HepG2 (cell line): ENCODE measurements around the gene RPL23. TPM values are rescaled to one million over a fixed set of nuclear protein-coding genes. Genes with fewer than 3 reads are reported as not detected.

Experiments used
- ATAC-seq: fragments of 200-7000 bp; cut with Tn5 transposase; 3 replicates; pipeline ENCODE4 v1.9.1; 2020; ENCODE audit warnings: mild to moderate bottlenecking, moderate library complexity
- BruUV-seq: library from RNA; stranded (reverse); fragments of 400-500 nt; replicated peaks from 2 replicates; lab custom pipeline; 2021; lab: Mats Ljungman, UMichigan
- CTCF ChIA-PET: fragments of 300-600 bp; formaldehyde crosslinking; extraction: SDS; loops from one replicate; lab custom pipeline; 2021; ENCODE audit warnings: low total read pairs, inconsistent platforms, low intra/inter-chr PET ratio; lab: Yijun Ruan, JAX
- POLR2A ChIA-PET: fragments of 350-600 bp; sonication (Branson Sonifier 250); formaldehyde crosslinking; loops from one replicate; lab custom pipeline; 2020; ENCODE audit warnings: antibody characterized with exemption, inconsistent platforms; lab: Yijun Ruan, JAX
- DNase-seq: peaks from one replicate; pipeline ENCODE4 v3.0.0-alpha.2; 2015; ENCODE audit warnings: low spot score
- FAIRE-seq: peaks from 3 replicates; lab custom pipeline; 2011; peaks lifted over from hg19 to GRCh38; lab: Jason Lieb, UNC
- H2AFZ ChIP-seq: one replicate; pipeline ENCODE4 v1.6.1; 2011; ENCODE audit warnings: low read length, inconsistent platforms
- H3K27ac ChIP-seq: fragments of 300-600 bp; 3 replicates; pipeline ENCODE4 v1.8.0; 2011; ENCODE audit warnings: mixed run types, mild to moderate bottlenecking, mixed read lengths, low read length, inconsistent platforms; ENCODE audit not compliant: insufficient read depth; ENCODE audit errors: extremely low read length
- H3K27me3 ChIP-seq, 2 experiments: fragments of 200-600 bp in 1 of 2; 2 replicates in 1 of 2; 3 replicates in 1 of 2; pipeline versions ENCODE4 v1.6.0 to v1.8.0; 2011; ENCODE audit warnings: low read length in 2 of 2, mild to moderate bottlenecking in 2 of 2, moderate library complexity in 2 of 2, inconsistent platforms in 1 of 2; ENCODE audit not compliant: insufficient read depth in 2 of 2, control insufficient read depth in 1 of 2
- H3K36me3 ChIP-seq, 2 experiments: fragments of 200-600 bp in 1 of 2; replicated peaks in 1 of 2; 2 replicates in 1 of 2; 3 replicates in 1 of 2; pipeline versions ENCODE4 v1.5.1 to v1.8.0; 2011; ENCODE audit warnings: low read length in 2 of 2, inconsistent platforms in 1 of 2; ENCODE audit not compliant: insufficient read depth in 2 of 2, control insufficient read depth in 1 of 2
- H3K4me1 ChIP-seq: 2 replicates; pipeline ENCODE4 v1.5.1; 2012; ENCODE audit warnings: low read length, inconsistent platforms; ENCODE audit not compliant: insufficient read depth
- H3K4me2 ChIP-seq: 2 replicates; pipeline ENCODE4 v1.6.0; 2011; ENCODE audit warnings: low read depth, low read length, inconsistent platforms
- H3K4me3 ChIP-seq, 3 experiments: fragments of 200-600 bp in 1 of 3; sonication (generic), shearing (Covaris generic) in 1 of 3; replicated peaks in 1 of 3; 2 replicates each; pipeline ENCODE4 v1.5.1; 2011 to 2016; ENCODE audit warnings: low read length in 3 of 3, inconsistent platforms in 2 of 3, low read depth in 2 of 3, mild to moderate bottlenecking in 2 of 3, control low read depth in 1 of 3, mixed read lengths in 1 of 3; ENCODE audit not compliant: insufficient read depth in 1 of 3
- H3K79me2 ChIP-seq: one replicate; pipeline ENCODE4 v1.6.1; 2011; ENCODE audit warnings: low read length, inconsistent platforms; ENCODE audit not compliant: insufficient read depth
- H3K9ac ChIP-seq: 2 replicates; pipeline ENCODE4 v1.6.0; 2011; ENCODE audit warnings: mild to moderate bottlenecking, low read depth, low read length, inconsistent platforms; ENCODE audit not compliant: insufficient read depth
- H3K9me3 ChIP-seq: 2 replicates; pipeline ENCODE4 v1.5.1; 2012; ENCODE audit warnings: mild to moderate bottlenecking, low read length
- H4K20me1 ChIP-seq: 2 replicates; pipeline ENCODE4 v1.6.0; 2011; ENCODE audit warnings: inconsistent platforms, mild to moderate bottlenecking, low read length, moderate library complexity; ENCODE audit not compliant: insufficient read depth
- ELF1 ChIP-seq: sonication (generic); formaldehyde crosslinking; IDR thresholded peaks from 2 replicates; pipeline ENCODE4 v1.4.0; 2020; ENCODE audit warnings: missing genetic modification reagents
- MBNL3 ChIP-seq: fragments of 250-450 bp; sonication (Bioruptor Pico); conservative IDR thresholded peaks from 2 replicates; pipeline ENCODE4 v1.8.0; 2022; ENCODE audit warnings: mild to moderate bottlenecking, inconsistent platforms
- MED8 ChIP-seq: sonication (generic); formaldehyde crosslinking; IDR thresholded peaks from 2 replicates; pipeline ENCODE4 v1.8.1; 2023; ENCODE audit warnings: mild to moderate bottlenecking, missing genetic modification reagents; ENCODE audit not compliant: insufficient replicate concordance
- NR2F1 ChIP-seq, 2 experiments: fragments of 450-650 bp in 1 of 2; formaldehyde crosslinking in 1 of 2; IDR thresholded peaks; 2 replicates each; pipeline versions ENCODE4 v1.5.0 to v1.6.1; 2016 to 2020; ENCODE audit warnings: mild to moderate bottlenecking in 1 of 2, missing compliant biosample characterization in 1 of 2, missing genetic modification reagents in 1 of 2, moderate library complexity in 1 of 2
- REPIN1 ChIP-seq: sonication (generic); formaldehyde crosslinking; IDR thresholded peaks from 2 replicates; pipeline ENCODE4 v1.8.0; 2022; ENCODE audit warnings: missing genetic modification reagents, low read depth, mild to moderate bottlenecking, borderline replicate concordance
- SKI ChIP-seq: fragments of 450-650 bp; IDR thresholded peaks from one replicate; pipeline ENCODE4 v1.6.1; 2018; ENCODE audit warnings: mild to moderate bottlenecking; ENCODE audit not compliant: partially characterized antibody
- ZNF367 ChIP-seq: sonication (generic); formaldehyde crosslinking; IDR thresholded peaks from 2 replicates; pipeline ENCODE4 v1.4.0; 2020; ENCODE audit warnings: missing genetic modification reagents, borderline replicate concordance
- ZNF546 ChIP-seq: sonication (generic); formaldehyde crosslinking; conservative IDR thresholded peaks from 2 replicates; pipeline ENCODE4 v1.8.1; 2023; ENCODE audit warnings: mild to moderate bottlenecking, missing genetic modification reagents
- WGBS: methylation state at CpG from one replicate; pipeline ENCODE4 v1.1.6; 2017; ENCODE audit warnings: low lambda C conversion rate; 5-methylcytosine and 5-hydroxymethylcytosine counted together
- in situ Hi-C: cut with HindIII; loops from 2 replicates; pipeline ENCODE4 v1.10.0; 2017; ENCODE audit warnings: low pct_unique_long_range_greater_than_20kb; ENCODE audit not compliant: extremely low pct_ligation_motif_present
- intact Hi-C: fragments of 100-400 bp; cut with micrococcal nuclease; formaldehyde crosslinking; loops from one replicate; pipeline ENCODE4 v1.10.0; 2022; ENCODE audit not compliant: unreplicated experiment
- polyA plus RNA-seq, 8 experiments: library from polyadenylated mRNA; depleted of rRNA in 3 of 8; stranded (reverse) in 7 of 8; unstranded in 1 of 8; fragments of >200 nt; fragmentation: Illumina TruSeq in 4 of 8; extraction: Trizol in 4 of 8; gene quantifications; 2 replicates each; pipeline versions ENCODE4 v1.2.1 to v1.2.3, GENCODE V29; 2011 to 2016; ENCODE audit warnings: low read depth in 4 of 8, missing spikeins in 1 of 8, mixed read lengths in 1 of 8; ENCODE audit not compliant: insufficient read depth in 1 of 8
- total RNA-seq, 5 experiments: library from RNA; depleted of rRNA; stranded (reverse); fragments of >200 nt; fragmentation: Illumina TruSeq; extraction: Trizol; gene quantifications; 2 replicates each; pipeline ENCODE4 v1.2.3, GENCODE V29; 2016; ENCODE audit warnings: low read depth in 1 of 5
- TF ChIP-seq, protein P1 (sequence below): sonication (generic); formaldehyde crosslinking; IDR thresholded peaks from 2 replicates; pipeline ENCODE4 v1.4.0; 2020; ENCODE audit warnings: missing genetic modification reagents, borderline replicate concordance
- TF ChIP-seq, protein P2 (sequence below): IDR thresholded peaks from 2 replicates; pipeline ENCODE4 v1.6.1; 2016; ENCODE audit warnings: missing biosample characterization, missing genetic modification reagents, low read depth
- TF ChIP-seq, protein P3 (sequence below): sonication (generic); formaldehyde crosslinking; IDR thresholded peaks from 2 replicates; pipeline ENCODE4 v1.4.0; 2020; ENCODE audit warnings: mild to moderate bottlenecking, missing genetic modification reagents
- TF ChIP-seq, protein P4 (sequence below): sonication (generic); formaldehyde crosslinking; IDR thresholded peaks from 2 replicates; pipeline ENCODE4 v1.5.0; 2020; ENCODE audit warnings: missing genetic modification reagents
- TF ChIP-seq, protein P5 (sequence below): sonication (generic); formaldehyde crosslinking; IDR thresholded peaks from 2 replicates; pipeline ENCODE4 v1.9.0; 2022; ENCODE audit warnings: low read depth, missing genetic modification reagents

Gene RPL23
- total and polyA plus RNA-seq, 2 of the 13 experiments (the other 11 are each of a cell fraction or from before 2014, with no cell fraction given) = 2,790 to 4,860 TPM

DNA sequence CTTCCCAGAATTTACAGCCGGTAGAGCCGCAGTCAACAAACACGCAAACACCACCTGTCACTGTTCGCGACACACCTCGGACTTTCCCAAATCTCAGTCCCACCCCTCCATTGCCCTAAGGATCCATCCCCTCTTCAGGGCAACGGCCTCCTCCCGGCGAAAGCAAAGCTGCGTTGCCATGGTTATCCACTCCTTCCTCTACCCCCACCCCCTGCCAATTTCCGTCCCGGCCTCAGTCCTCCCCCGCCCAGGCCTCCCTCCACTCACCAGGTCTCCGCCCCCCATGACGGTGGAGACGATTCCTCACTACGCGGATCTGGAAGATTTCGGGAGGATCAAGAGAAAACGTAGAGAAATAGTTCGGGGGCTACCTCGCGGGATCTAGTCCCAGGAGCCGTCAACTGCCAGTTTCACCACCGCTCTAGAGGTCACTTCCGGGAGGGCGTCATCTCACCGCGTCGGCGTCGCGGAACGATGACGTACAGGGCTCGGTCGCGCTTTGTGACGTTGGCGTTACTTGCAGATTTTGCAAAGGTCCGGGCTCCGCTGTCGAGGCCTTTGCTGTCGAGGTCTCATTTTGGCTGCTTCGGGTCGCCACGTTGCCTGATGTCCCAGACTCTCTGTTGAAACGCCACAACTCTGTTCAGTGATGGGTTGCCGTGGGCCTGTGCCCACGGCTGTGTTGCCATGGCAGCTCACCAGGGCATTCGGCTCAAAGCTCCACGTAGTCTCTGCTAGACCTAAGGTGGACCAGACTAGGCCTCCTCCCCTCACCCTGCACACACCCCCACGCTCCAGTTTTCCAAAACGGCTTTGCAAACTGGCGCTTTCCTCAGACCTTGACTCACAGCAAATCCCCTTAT lies 28.4 kb downstream of the RPL23 start, which contains the start of gene CWC25:
Gene CWC25 (minus strand): TSS at position 423 of the 863 bp plus-strand sequence. CDS start 138 bp downstream, at position 285.
- peak within 1 kb of the TSS; percentile 91 to 100 (median 93) for H3K4me3 ChIP-seq
- peak; percentile 84 for ATAC-seq
- peak; percentile 93 for DNase-seq
- under 1% methylated on average over 46 of the region's 55 CpGs for WGBS
- TSS peak; percentile 78 for BruUV-seq
- H2AFZ ChIP-seq = peak within 1 kb of the TSS; percentile 22
- no peaks in the 10 kb centered on the region for H3K9me3 ChIP-seq
- peak within 1 kb of the TSS; percentile 95 for H3K4me2 ChIP-seq
- FAIRE-seq = no peak
- peaks cover 24% of the 10 kb centered on the region for H3K79me2 ChIP-seq
- H3K27me3 ChIP-seq = peaks cover 0 to 4% of the 10 kb centered on the region in 2 experiments; a peak in 1 of 5 replicates
- POLR2A ChIA-PET = interaction anchor here (0.7 to 5.0 kb wide), 15 partner anchors 9 to 375 kb away, joined by 3 to 50 read pairs (median 5); partner anchors contain the start of genes LASP1, PIP4K2B, PSMB3 and RPL19
- H3K36me3 ChIP-seq = peaks cover 10 to 14% of the 10 kb centered on the region in 2 experiments
- in situ Hi-C loops (no loop called here), intact Hi-C loops (loop anchor here (1.0 kb wide), 2 partner anchors 28 to 40 kb away; partner anchors contain the start of gene RPL23)
- peaks cover 21% of the 10 kb centered on the region for H3K4me1 ChIP-seq
- H3K27ac ChIP-seq = peak within 1 kb of the TSS; percentile 98
- H3K9ac ChIP-seq = peak within 1 kb of the TSS; percentile 99
- CTCF ChIA-PET = no interaction called here
- H4K20me1 ChIP-seq = no peaks in the 10 kb centered on the region
- TF ChIP-seq, protein P1, sequence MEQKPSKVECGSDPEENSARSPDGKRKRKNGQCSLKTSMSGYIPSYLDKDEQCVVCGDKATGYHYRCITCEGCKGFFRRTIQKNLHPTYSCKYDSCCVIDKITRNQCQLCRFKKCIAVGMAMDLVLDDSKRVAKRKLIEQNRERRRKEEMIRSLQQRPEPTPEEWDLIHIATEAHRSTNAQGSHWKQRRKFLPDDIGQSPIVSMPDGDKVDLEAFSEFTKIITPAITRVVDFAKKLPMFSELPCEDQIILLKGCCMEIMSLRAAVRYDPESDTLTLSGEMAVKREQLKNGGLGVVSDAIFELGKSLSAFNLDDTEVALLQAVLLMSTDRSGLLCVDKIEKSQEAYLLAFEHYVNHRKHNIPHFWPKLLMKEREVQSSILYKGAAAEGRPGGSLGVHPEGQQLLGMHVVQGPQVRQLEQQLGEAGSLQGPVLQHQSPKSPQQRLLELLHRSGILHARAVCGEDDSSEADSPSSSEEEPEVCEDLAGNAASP (CRISPR knock-in tag) = peak; percentile 73
- TF ChIP-seq NR2F1 (CRISPR knock-in tag; IDR thresholded peaks at IDR 0.05) = no peak
- TF ChIP-seq ZNF546 (CRISPR knock-in tag) = peak; percentile 38; the same call in 1 of the 2 replicates
- peak; percentile 100 for TF ChIP-seq ELF1 (CRISPR knock-in tag)
- no peak for TF ChIP-seq ZNF367 (CRISPR knock-in tag)
- TF ChIP-seq REPIN1 (CRISPR knock-in tag) = peak; percentile 97
- no peak for TF ChIP-seq MBNL3
- TF ChIP-seq, protein P2, sequence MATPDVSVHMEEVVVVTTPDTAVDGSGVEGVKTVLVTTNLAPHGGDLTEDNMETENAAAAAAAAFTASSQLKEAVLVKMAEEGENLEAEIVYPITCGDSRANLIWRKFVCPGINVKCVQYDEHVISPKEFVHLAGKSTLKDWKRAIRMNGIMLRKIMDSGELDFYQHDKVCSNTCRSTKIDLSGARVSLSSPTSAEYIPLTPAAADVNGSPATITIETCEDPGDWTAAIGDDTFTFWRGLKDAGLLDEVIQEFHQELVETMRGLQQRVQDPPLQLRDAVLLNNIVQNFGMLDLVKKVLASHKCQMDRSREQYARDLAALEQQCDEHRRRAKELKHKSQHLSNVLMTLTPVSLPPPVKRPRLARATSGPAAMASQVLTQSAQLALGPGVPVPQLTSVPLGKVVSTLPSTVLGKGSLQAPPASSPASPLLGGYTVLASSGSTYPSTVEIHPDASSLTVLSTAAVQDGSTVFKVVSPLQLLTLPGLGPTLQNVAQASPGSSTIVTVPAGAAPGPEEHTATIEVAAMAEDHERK = peak; percentile 81
- peak; percentile 81 for TF ChIP-seq MED8
- TF ChIP-seq, protein P3, sequence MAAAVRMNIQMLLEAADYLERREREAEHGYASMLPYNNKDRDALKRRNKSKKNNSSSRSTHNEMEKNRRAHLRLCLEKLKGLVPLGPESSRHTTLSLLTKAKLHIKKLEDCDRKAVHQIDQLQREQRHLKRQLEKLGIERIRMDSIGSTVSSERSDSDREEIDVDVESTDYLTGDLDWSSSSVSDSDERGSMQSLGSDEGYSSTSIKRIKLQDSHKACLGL = peak; percentile 90
- TF ChIP-seq, protein P4, sequence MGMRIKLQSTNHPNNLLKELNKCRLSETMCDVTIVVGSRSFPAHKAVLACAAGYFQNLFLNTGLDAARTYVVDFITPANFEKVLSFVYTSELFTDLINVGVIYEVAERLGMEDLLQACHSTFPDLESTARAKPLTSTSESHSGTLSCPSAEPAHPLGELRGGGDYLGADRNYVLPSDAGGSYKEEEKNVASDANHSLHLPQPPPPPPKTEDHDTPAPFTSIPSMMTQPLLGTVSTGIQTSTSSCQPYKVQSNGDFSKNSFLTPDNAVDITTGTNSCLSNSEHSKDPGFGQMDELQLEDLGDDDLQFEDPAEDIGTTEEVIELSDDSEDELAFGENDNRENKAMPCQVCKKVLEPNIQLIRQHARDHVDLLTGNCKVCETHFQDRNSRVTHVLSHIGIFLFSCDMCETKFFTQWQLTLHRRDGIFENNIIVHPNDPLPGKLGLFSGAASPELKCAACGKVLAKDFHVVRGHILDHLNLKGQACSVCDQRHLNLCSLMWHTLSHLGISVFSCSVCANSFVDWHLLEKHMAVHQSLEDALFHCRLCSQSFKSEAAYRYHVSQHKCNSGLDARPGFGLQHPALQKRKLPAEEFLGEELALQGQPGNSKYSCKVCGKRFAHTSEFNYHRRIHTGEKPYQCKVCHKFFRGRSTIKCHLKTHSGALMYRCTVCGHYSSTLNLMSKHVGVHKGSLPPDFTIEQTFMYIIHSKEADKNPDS (CRISPR knock-in tag) = no peak; the same call in 1 of the 2 replicates
- TF ChIP-seq, protein P5, sequence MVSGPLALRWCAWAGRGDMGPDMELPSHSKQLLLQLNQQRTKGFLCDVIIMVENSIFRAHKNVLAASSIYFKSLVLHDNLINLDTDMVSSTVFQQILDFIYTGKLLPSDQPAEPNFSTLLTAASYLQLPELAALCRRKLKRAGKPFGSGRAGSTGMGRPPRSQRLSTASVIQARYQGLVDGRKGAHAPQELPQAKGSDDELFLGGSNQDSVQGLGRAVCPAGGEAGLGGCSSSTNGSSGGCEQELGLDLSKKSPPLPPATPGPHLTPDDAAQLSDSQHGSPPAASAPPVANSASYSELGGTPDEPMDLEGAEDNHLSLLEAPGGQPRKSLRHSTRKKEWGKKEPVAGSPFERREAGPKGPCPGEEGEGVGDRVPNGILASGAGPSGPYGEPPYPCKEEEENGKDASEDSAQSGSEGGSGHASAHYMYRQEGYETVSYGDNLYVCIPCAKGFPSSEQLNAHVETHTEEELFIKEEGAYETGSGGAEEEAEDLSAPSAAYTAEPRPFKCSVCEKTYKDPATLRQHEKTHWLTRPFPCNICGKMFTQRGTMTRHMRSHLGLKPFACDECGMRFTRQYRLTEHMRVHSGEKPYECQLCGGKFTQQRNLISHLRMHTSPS (CRISPR knock-in tag) = peak; percentile 56; the same call in 1 of the 2 replicates
- TF ChIP-seq SKI = no peak
